NB4 (cell line): ENCODE results near the gene GCK.
"Not testable (repeated sequence)": the region's sequence is repeated elsewhere in the genome, so short reads cannot be mapped to it uniquely, and the experiment has no call there.

Source experiments
- DNase-seq: peaks from one replicate; pipeline ENCODE4 v3.0.0; 2010; ENCODE audit warnings: low read depth
- H3K4me3 ChIP-seq: one replicate; pipeline ENCODE4 v1.5.1; 2011; ENCODE audit warnings: mild to moderate bottlenecking, low read depth, low read length, moderate library complexity
- CTCF ChIP-seq: IDR thresholded peaks from one replicate; pipeline ENCODE4 v1.5.1; 2012; ENCODE audit warnings: low read depth, low read length
- MAX ChIP-seq: IDR thresholded peaks from 2 replicates; pipeline ENCODE4 v1.6.1; 2011; ENCODE audit warnings: low read depth, low read length
- MYC ChIP-seq: IDR thresholded peaks from 2 replicates; pipeline ENCODE4 v1.6.1; 2011; ENCODE audit warnings: low read depth, low read length
- POLR2A ChIP-seq: IDR thresholded peaks from 2 replicates; pipeline ENCODE4 v1.6.1; 2011; ENCODE audit warnings: mild to moderate bottlenecking; ENCODE audit not compliant: insufficient read length; ENCODE audit errors: extremely low read depth

Gene GCK

GRCh38 chr7:44206008-44206407 is 16.8 kb upstream of the GCK start:
- no peak for TF ChIP-seq MYC
- no peak for TF ChIP-seq POLR2A
- no peak for TF ChIP-seq MAX
- no peak for TF ChIP-seq CTCF
- no peak for DNase-seq
- no peak overlapping the region for H3K4me3 ChIP-seq

- peak overlapping the region; percentile 94 for H3K4me3 ChIP-seq
- TF ChIP-seq POLR2A = no peak
- TF ChIP-seq MAX = no peak
- no peak for TF ChIP-seq CTCF
- no peak for TF ChIP-seq MYC
- DNase-seq = no peak
Observed at GRCh38 chr7:44201813-44202212, 12.6 kb upstream of the GCK start.

GRCh38 chr7:44200699-44201461 is 11.6 kb upstream of the GCK start, which contains the start of gene YKT6:
TSS of gene YKT6 (plus strand) at chr7:44200978. CDS start at chr7:44201136, 158 bp downstream.
- TF ChIP-seq CTCF (peak; percentile 38), POLR2A (peak; percentile 88), MYC (peak; percentile 97), MAX (peak; percentile 91)
- peak within 1 kb of the TSS; percentile 94 for H3K4me3 ChIP-seq
- DNase-seq = peak; percentile 99

GRCh38 chr7:44200163-44200562 is 10.9 kb upstream of the GCK start:
- peak overlapping the region; percentile 32 for H3K4me3 ChIP-seq
- DNase-seq = not testable (repeated sequence)

GRCh38 chr7:44197474-44197873 is 8.2 kb upstream of the GCK start:
- no peak overlapping the region for H3K4me3 ChIP-seq
- TF ChIP-seq POLR2A = no peak

GRCh38 chr7:44196450-44196872 is 7.2 kb upstream of the GCK start:
- DNase-seq = peak; percentile 63
- TF ChIP-seq CTCF = peak; percentile 75
- no peak for TF ChIP-seq MYC
- H3K4me3 ChIP-seq = no peak overlapping the region

More at GRCh38 chr7:44197474-44197873, 8.2 kb upstream of the GCK start:
- DNase-seq = no peak

GRCh38 chr7:44195889-44196288 is 6.7 kb upstream of the GCK start:
- TF ChIP-seq CTCF = no peak
- TF ChIP-seq MAX = no peak
- no peak for TF ChIP-seq MYC
- TF ChIP-seq POLR2A = no peak
- DNase-seq = no peak
- no peak overlapping the region for H3K4me3 ChIP-seq
